ENCODE results near the gene OLIG1. TPM values are rescaled to one million over a fixed set of nuclear protein-coding genes. Genes with fewer than 3 reads are reported as not detected.

The OLIG1 gene
- total RNA-seq, 1 donor from 2014 or later: not detected

GRCh38 chr21:33080376-33080775 is 10.4 kb downstream of the OLIG1 start:
- no peak overlapping the region for H3K27ac ChIP-seq
- no peak for DNase-seq (ENCODE audit: low spot score)
- H3K4me2 ChIP-seq: no peak overlapping the region
- peaks cover 11% of the 10 kb centered on the region for H3K27me3 Mint-ChIP-seq (ENCODE audit: insufficient read depth, low read depth)
- no peak overlapping the region for H3K4me3 Mint-ChIP-seq
- H3K36me3 Mint-ChIP-seq: no peaks in the 10 kb centered on the region
- H3K4me1 ChIP-seq: peaks cover 8% of the 10 kb centered on the region
- no peaks in the 10 kb centered on the region for H3K9me3 ChIP-seq (ENCODE audit: low read depth)
- H3K27me3 ChIP-seq: peaks cover 36% of the 10 kb centered on the region
- no peaks in the 10 kb centered on the region for H3K9me3 Mint-ChIP-seq
- peaks cover 39% of the 10 kb centered on the region for H3K4me1 Mint-ChIP-seq
- peaks cover 4% of the 10 kb centered on the region for H3F3A ChIP-seq (ENCODE audit: low read depth)
- no peak overlapping the region for H3K9ac ChIP-seq
- no peak overlapping the region for H3K27ac Mint-ChIP-seq
- H3K36me3 ChIP-seq: no peaks in the 10 kb centered on the region
- TF ChIP-seq EZH2phosphoT487 (IDR thresholded peaks at IDR 0.05): no peak
- TF ChIP-seq EZH2 (IDR thresholded peaks at IDR 0.05): no peak
- no peak for TF ChIP-seq CTCF (IDR thresholded peaks at IDR 0.05)
- H3K79me2 ChIP-seq (ENCODE audit: low read depth): no peaks in the 10 kb centered on the region
- peaks cover 6% of the 10 kb centered on the region for H4K20me1 ChIP-seq (ENCODE audit: low read depth)
- no peak overlapping the region for H2AFZ ChIP-seq (replicated peaks)
- no peak overlapping the region for H3K4me3 ChIP-seq

- DNase-seq (ENCODE audit: low spot score): no peak
- Mint-ChIP-seq H3K4me3 (no peak overlapping the region), H3K9me3 (no peaks in the 10 kb centered on the region), H3K4me1 (peaks cover 35% of the 10 kb centered on the region), H3K36me3 (no peaks in the 10 kb centered on the region), H3K27ac (no peak overlapping the region), H3K27me3 (ENCODE audit: insufficient read depth, low read depth) (peaks cover 11% of the 10 kb centered on the region)
- no peak overlapping the region for H3K9ac ChIP-seq
- no peak overlapping the region for H3K4me2 ChIP-seq
- TF ChIP-seq CTCF (IDR thresholded peaks at IDR 0.05): no peak
- no peak for TF ChIP-seq EZH2phosphoT487 (IDR thresholded peaks at IDR 0.05)
- TF ChIP-seq EZH2 (IDR thresholded peaks at IDR 0.05): no peak
- H3K27ac ChIP-seq: no peak overlapping the region
- peaks cover under 1% of the 10 kb centered on the region for H3F3A ChIP-seq (ENCODE audit: low read depth)
- H3K4me1 ChIP-seq: peaks cover 4% of the 10 kb centered on the region
- no peaks in the 10 kb centered on the region for H3K9me3 ChIP-seq (ENCODE audit: low read depth)
- H3K27me3 ChIP-seq: peaks cover 32% of the 10 kb centered on the region
- H3K4me3 ChIP-seq: no peak overlapping the region
- no peaks in the 10 kb centered on the region for H3K79me2 ChIP-seq (ENCODE audit: low read depth)
- peaks cover 2% of the 10 kb centered on the region for H4K20me1 ChIP-seq (ENCODE audit: low read depth)
- H3K36me3 ChIP-seq: no peaks in the 10 kb centered on the region
- no peak overlapping the region for H2AFZ ChIP-seq (replicated peaks)
These were observed 10.8 kb downstream of the OLIG1 start for GRCh38 chr21:33080776-33081175.

- no peaks in the 10 kb centered on the region for H3K9me3 Mint-ChIP-seq
- no peaks in the 10 kb centered on the region for H3K36me3 Mint-ChIP-seq
- TF ChIP-seq EZH2 (IDR thresholded peaks at IDR 0.05): no peak
- TF ChIP-seq EZH2phosphoT487 (IDR thresholded peaks at IDR 0.05): no peak
- no peak for TF ChIP-seq CTCF (IDR thresholded peaks at IDR 0.05)
These were observed 18.4 kb downstream of the OLIG1 start for GRCh38 chr21:33088384-33088783.

More at GRCh38 chr21:33088384-33088783, 18.4 kb downstream of the OLIG1 start:
- no peaks in the 10 kb centered on the region for H3F3A ChIP-seq (ENCODE audit: low read depth)
- DNase-seq (ENCODE audit: low spot score): no peak
- no peaks in the 10 kb centered on the region for H3K36me3 ChIP-seq
- peaks cover 2% of the 10 kb centered on the region for H3K4me1 Mint-ChIP-seq
- H3K4me3 Mint-ChIP-seq: no peak overlapping the region
- no peaks in the 10 kb centered on the region for H3K4me1 ChIP-seq
- H3K9me3 ChIP-seq (ENCODE audit: low read depth): no peaks in the 10 kb centered on the region
- H3K79me2 ChIP-seq (ENCODE audit: low read depth): no peaks in the 10 kb centered on the region
- H3K27ac ChIP-seq: no peak overlapping the region
- no peaks in the 10 kb centered on the region for H4K20me1 ChIP-seq (ENCODE audit: low read depth)
- H3K27me3 Mint-ChIP-seq (ENCODE audit: insufficient read depth, low read depth): peaks cover 15% of the 10 kb centered on the region
- no peak overlapping the region for H3K4me3 ChIP-seq
- no peak overlapping the region for H3K27ac Mint-ChIP-seq
- no peak overlapping the region for H2AFZ ChIP-seq (replicated peaks)
- H3K4me2 ChIP-seq: no peak overlapping the region
- peaks cover 3% of the 10 kb centered on the region for H3K27me3 ChIP-seq
- H3K9ac ChIP-seq: no peak overlapping the region
